GM19023 (cell line): ENCODE data around the gene RAET1G.
"Not testable (repeated sequence)": the region's sequence is repeated elsewhere in the genome, so short reads cannot be mapped to it uniquely, and the experiment has no call there.

Source experiments
- ATAC-seq: cut with Tn5 transposase; IDR thresholded peaks from one replicate; pipeline ENCODE4 v1.9.1; 2021; ENCODE audit warnings: mild to moderate bottlenecking, moderate library complexity; ENCODE audit not compliant: unreplicated experiment

The RAET1G gene

GRCh38 chr6:149954328-149954983 is 31.5 kb upstream of the RAET1G start:
- ATAC-seq: not testable (repeated sequence)

DNA sequence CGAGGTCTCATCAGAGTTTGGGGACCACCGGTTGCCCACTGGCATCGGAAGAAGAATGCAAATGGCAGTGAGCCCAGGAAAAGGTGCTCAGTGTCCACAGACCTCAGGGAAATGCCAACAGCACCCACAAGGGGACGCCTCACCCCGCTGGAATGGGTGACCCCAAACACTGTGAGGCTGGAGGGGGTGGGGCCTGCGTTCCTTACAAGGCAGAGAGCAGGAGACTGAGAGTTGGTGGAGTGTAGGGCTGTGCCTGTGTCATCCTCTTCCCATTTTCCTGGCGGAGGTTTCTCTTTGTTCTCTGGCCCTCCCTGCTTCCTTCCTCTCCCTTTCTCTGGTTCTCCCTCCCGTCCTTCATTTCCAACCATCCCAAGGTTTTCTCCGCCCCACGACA is 31.0 kb upstream of the RAET1G start:
- not testable (repeated sequence) for ATAC-seq

DNA sequence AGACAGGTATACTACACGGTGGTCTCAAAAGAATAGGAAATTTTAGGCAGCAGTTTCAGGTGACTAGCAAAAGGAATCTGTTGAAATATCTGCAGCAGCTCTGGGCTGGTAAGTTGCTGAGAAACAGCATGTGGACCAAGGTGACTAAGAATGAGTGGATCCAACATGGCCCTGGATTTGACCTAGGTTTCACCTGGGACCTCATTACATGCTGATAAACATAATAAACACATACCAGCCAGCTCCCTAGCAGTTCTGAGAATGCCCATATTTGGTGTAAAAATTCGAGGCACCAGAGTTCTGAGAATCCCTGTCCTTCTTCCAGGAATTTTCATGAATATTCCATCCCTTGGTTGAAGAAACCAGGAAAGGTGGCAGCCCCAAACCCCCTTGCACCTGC is 30.5 kb upstream of the RAET1G start:
- not testable (repeated sequence) for ATAC-seq

- ATAC-seq: no peak
Observed at GRCh38 chr6:149951626-149952025, 28.7 kb upstream of the RAET1G start.

GRCh38 chr6:149951096-149951495 is 28.2 kb upstream of the RAET1G start:
- no peak for ATAC-seq

DNA sequence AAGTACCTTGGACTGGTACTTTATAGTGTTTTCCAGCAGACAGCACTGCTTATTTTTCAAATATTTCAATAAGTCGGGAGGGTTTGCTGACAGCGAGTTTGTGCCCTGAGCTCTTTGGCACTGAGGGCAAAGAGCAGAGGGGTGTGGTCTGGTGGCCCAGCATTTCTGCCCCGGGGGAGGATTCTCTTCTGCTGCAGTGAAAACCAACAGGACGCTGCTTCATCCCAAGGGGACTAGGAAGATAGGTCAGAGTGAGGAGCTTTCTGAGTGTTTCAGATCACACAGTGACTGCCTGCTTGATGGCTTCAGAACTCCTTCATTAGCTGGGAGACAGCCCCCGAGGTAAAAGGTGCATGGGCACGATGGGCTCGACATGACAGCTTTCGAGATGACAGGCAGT is 27.5 kb upstream of the RAET1G start:
- ATAC-seq: no peak

GRCh38 chr6:149948616-149949015 is 25.7 kb upstream of the RAET1G start:
- no peak for ATAC-seq

DNA sequence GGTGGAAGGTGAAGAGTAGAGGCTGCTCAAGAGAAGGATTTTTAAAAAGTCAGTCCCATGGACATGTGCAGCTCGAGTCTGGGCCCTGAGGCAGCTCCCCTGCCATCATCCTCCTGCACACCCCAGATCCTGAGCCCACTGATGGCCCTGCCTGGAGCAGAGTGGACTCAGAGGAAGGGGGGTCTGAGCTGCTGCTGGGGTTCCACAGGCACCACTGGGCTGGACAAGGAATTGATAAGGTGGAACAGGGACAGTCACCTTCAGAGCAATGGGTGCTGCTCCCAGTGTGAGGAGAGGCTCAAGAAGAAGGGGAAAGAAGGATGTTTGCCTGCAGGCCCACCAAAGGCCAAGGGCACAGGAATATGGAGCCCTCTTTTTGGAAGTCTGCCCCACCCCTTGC is 25.1 kb upstream of the RAET1G start:
- no peak for ATAC-seq

GRCh38 chr6:149947533-149947932 is 24.6 kb upstream of the RAET1G start:
- ATAC-seq: not testable (repeated sequence)

GRCh38 chr6:149946631-149947030 is 23.7 kb upstream of the RAET1G start:
- not testable (repeated sequence) for ATAC-seq

GRCh38 chr6:149945276-149945675 is 22.4 kb upstream of the RAET1G start:
- ATAC-seq: not testable (repeated sequence)

- not testable (repeated sequence) for ATAC-seq
Observed at GRCh38 chr6:149943321-149943720, 20.4 kb upstream of the RAET1G start.

DNA sequence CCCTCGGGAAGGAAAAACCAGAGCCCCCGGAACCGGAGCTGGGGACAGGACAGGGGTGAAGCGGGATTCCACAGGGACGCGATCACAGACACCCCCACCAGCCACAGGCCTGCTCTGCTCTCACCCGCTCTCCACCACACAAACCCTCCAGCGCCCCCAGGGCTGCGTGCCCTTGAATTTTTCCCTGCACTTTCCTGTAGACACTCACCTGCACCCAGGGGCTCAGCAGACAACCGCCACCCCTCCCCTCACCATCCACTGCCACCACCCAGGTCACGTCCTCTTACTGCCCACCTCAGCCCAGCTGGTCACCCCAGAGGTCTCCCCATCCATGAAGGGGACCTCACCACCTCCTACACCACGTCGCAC is 19.5 kb upstream of the RAET1G start:
- no peak for ATAC-seq

DNA sequence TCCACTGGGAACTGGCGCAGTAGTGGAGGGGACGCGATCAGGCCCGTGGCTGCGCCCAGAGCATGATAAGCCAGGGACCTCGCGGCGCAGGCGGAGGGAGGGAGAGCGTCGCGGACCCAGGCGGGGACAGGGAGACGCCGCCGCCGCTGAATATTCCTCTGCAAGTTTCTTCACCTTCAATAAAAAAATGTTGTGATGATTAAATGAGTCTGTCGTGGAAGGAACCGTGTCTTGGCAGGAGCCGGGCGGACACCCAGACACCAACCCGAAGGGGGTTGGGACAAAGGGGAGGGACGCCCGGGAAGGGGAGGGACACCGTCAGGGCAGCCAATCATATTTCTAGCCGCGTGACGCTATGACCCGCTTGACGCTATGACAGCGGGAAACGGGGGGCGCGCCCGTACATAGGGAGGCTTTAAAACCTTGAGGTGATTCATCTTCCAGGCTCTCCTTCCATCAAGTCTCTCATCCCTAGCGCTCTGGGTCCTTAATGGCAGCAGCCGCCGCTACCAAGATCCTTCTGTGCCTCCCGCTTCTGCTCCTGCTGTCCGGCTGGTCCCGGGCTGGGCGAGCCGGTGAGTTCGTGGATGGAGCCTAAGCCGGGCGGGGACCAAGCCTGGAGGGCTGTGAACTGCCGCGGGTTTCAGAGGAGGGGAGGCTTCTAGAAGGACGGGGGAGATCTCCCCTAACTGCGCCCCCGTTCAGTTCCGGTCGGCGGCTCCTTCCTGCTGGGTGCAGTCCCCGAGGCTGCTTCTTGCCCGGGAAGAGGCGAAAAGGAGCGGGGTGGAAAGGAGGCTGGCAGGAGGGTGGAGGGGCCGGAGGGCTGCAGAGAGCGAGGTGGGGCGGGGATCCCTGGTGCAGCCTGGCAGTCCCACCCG is 18.9 kb upstream of the RAET1G start, which contains the start of gene ULBP2:
TSS of gene ULBP2 (plus strand) at position 432 of the 878 bp plus-strand sequence. CDS start at position 491, 59 bp downstream.
- peak; percentile 40 for ATAC-seq

GRCh38 chr6:149940672-149940982 is 17.7 kb upstream of the RAET1G start:
- ATAC-seq: no peak

DNA sequence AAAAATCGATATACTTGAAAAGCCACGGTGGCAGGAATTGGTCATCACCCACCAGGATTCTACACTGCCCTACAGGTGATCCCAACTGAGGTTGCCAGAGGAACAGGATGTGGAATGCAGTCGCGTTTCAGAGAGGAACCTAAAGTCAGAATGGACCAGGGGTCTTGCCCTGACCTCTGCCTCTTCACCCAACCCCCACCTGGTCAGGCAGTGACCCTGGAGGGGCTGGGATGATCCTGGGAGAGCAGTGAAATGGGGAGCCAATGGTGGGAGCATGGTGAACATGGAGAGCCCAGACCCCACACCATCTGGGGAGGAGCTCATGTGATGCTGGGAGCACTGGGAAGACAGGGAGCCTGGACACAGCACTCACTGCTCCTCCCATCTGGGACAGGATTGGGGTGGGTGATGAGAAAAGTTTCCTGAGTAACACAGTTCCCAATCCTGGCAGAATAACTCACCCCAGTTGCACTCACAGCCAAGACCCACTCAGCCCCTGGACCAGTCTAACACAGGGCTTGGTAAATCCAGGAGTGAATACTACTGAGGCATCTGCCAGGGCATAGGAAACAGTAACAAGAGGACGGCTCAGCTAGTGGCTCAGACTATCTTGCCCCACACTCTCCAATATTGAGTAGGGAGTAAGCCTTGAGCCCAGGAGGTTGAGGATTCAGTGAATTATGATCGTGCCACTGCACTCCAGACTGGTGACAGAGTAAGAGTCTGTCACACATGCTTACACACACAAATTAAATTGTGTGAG is 17.2 kb upstream of the RAET1G start:
- ATAC-seq: no peak

- no peak for ATAC-seq
Observed at GRCh38 chr6:149939356-149939648, 16.4 kb upstream of the RAET1G start.

DNA sequence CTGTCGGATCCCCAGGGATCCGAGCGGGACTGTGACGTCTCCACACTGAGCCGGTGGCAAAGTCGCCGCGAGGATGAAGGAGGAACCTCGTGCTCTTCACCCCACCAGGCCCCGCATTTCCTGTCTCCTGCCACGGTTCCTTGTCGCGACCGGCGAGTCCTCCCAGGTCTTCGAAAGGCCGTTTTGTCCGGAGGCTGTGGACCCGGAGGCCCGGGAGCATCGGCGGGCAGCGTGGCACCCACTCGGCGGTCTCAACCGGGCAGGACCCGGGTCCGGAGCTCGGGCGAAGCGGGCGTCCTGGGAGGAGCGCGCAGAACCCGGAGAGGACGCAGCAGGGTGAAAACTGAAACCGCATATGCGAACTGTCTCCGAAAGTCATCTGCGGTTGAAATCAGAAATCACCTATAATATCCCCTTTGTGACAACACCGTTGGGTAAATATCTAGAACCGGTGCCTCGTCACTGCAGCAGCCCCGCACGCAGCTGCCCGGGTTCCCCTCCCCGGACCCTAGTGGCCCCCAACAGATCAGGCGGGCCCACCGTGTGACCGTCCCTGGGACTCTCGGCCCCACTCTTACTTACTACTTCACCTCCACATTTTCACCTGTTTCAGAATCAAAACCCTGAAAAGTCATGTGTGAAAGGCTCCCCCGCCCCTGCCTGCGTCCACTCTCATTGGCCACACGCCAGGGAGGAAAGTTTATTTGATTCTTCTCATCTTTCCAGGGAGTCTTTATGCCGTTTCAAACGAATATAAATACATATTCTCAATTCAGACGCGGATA is 15.8 kb upstream of the RAET1G start:
- peak; percentile 78 for ATAC-seq

DNA sequence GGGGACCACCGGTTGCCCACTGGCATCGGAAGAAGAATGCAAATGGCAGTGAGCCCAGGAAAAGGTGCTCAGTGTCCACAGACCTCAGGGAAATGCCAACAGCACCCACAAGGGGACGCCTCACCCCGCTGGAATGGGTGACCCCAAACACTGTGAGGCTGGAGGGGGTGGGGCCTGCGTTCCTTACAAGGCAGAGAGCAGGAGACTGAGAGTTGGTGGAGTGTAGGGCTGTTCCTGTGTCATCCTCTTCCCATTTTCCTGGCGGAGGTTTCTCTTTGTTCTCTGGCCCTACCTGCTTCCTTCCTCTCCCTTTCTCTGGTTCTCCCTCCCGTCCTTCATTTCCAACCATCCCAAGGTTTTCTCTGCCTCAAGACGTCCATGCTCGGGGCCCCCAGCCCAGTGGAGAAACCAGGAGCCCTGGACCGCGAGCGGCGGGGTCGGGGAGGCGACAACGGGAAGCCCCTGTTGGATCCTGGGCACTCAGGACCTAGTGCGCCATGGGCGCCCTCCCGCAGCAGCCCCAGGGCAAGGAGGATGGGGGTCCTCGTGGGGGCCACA is 15.2 kb upstream of the RAET1G start:
- ATAC-seq: not testable (repeated sequence)

- ATAC-seq: no peak
Observed at GRCh38 chr6:149936743-149937142, 13.8 kb upstream of the RAET1G start.

- no peak for ATAC-seq
Observed at GRCh38 chr6:149935668-149936067, 12.7 kb upstream of the RAET1G start.
